Astrocyte of the cerebellum (primary cell): ENCODE measurements around the gene ABLIM2.

Source experiments
- DNase-seq: peaks from one replicate; pipeline ENCODE4 v3.0.0-alpha.2; 2011; ENCODE audit warnings: low read depth
- H3K4me3 ChIP-seq: 2 replicates; pipeline ENCODE4 v1.5.1; 2011; ENCODE audit warnings: mild to moderate bottlenecking, low read depth, low read length, moderate library complexity
- in situ Hi-C: cut with HindIII; loops from 2 replicates; pipeline ENCODE4 v1.10.0; 2017; ENCODE audit warnings: low sequenced_read_pairs
- TF ChIP-seq, protein P1 (sequence below): IDR thresholded peaks from 2 replicates; pipeline ENCODE4 v1.5.1; 2012; ENCODE audit warnings: low read length, low read depth, moderate library complexity, mild to moderate bottlenecking; ENCODE audit errors: missing control alignments

Gene ABLIM2

GRCh38 chr4:8070736-8071718, 87.6 kb downstream of the ABLIM2 start:
- DNase-seq = no peak
- TF ChIP-seq, protein P1, sequence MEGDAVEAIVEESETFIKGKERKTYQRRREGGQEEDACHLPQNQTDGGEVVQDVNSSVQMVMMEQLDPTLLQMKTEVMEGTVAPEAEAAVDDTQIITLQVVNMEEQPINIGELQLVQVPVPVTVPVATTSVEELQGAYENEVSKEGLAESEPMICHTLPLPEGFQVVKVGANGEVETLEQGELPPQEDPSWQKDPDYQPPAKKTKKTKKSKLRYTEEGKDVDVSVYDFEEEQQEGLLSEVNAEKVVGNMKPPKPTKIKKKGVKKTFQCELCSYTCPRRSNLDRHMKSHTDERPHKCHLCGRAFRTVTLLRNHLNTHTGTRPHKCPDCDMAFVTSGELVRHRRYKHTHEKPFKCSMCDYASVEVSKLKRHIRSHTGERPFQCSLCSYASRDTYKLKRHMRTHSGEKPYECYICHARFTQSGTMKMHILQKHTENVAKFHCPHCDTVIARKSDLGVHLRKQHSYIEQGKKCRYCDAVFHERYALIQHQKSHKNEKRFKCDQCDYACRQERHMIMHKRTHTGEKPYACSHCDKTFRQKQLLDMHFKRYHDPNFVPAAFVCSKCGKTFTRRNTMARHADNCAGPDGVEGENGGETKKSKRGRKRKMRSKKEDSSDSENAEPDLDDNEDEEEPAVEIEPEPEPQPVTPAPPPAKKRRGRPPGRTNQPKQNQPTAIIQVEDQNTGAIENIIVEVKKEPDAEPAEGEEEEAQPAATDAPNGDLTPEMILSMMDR = no peak
- in situ Hi-C loops = no loop called here
- H3K4me3 ChIP-seq = no peak overlapping the region

DNA sequence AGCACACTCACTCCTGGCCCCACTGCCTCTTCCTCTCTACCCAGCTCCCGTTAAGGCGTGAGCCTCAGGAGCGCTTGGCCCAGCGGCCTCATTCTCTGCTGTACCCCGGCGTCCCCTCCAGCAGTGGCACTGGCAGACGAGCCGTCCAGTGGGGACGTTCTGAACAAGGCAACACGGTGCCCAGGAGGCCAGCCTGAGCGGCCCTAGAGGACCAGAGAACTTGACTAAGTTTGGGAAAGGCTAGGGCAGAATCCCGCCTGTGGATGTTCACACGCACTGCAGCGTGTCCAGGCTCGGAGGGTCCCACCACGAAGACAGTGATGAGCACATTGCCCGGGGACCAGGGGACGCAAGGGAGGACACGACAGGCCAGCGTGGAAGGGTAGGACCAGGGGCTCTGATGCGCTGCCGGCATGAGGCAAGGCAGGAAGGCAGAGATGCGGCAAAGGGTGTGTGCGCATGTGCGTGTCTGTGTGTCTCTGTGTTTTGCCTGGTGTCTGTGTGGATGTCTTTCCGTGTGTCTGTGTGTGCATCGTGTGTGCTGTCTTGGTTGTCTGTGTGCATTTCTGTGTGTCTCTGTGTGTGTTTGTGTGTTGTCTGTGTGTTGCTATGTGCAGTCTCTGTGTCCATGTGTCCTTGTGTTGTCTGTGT, 89.4 kb downstream of the ABLIM2 start:
- H3K4me3 ChIP-seq = no peak overlapping the region
- no peak for DNase-seq
- in situ Hi-C loops = no loop called here
- TF ChIP-seq, protein P1 = no peak

- H3K4me3 ChIP-seq = no peak overlapping the region
- in situ Hi-C loops = no loop called here
- DNase-seq = no peak
- TF ChIP-seq, protein P1 = no peak
Measured at GRCh38 chr4:8067945-8068896, 90.4 kb downstream of the ABLIM2 start.

DNA sequence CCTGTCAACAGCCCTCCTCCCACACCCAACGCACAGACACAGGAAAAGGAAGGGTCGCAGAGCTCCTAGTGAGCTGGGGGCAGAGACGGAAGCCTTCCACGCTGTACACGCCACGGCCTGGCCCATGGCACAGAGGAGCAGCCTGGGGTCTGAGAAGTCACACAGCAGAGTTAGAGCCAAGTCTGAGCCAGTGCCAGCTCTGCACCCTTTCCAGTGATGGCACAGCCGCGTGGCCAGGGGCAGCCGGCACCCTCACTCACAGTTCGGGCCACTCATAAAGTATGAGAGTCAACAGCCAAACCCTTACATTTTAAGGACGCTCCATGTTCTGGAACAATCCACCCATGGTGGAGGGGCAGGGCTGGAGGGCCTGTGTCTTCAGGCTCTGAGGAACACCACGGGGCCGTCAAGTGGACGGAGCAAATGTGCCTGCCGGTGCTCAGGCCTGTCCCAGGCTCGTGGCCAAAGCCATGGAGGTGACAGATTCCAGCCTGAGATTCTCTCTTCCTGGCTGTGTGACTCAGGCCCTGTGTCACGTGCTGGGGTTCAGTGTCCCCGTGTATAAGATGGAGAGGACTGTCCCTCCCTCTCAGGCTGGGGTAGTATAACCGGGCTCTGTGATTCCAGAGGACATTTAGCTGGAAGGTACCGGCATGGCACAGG, 91.2 kb downstream of the ABLIM2 start:
- TF ChIP-seq, protein P1 = no peak
- in situ Hi-C loops = no loop called here
- DNase-seq = no peak
- no peak overlapping the region for H3K4me3 ChIP-seq

- in situ Hi-C loops = no loop called here
- DNase-seq = no peak
- TF ChIP-seq, protein P1 = no peak
- no peak overlapping the region for H3K4me3 ChIP-seq
Measured at GRCh38 chr4:8066336-8066931, 92.2 kb downstream of the ABLIM2 start.
